Mesenchymal stem cell (in vitro differentiated cells and primary cell): Measurements from ENCODE around the gene SLC35B4.

ENCODE experiments used
- DNase-seq: peaks from one replicate; pipeline ENCODE4 v3.0.0-alpha.2; 2013
- H2AFZ ChIP-seq: one replicate; pipeline ENCODE4 v1.6.1; 2013; ENCODE audit warnings: low read depth, mild to moderate bottlenecking, control low read depth, inconsistent platforms, low read length, moderate library complexity
- H2AK5ac ChIP-seq: 2 replicates; pipeline ENCODE4 v1.6.1; 2013; ENCODE audit warnings: low read length, moderate library complexity, mild to moderate bottlenecking, inconsistent platforms; ENCODE audit not compliant: severe bottlenecking
- H2BK120ac ChIP-seq: one replicate; pipeline ENCODE4 v1.6.1; 2013; ENCODE audit warnings: low read depth, mild to moderate bottlenecking, inconsistent platforms, low read length, moderate library complexity
- H2BK12ac ChIP-seq, 2 experiments: one replicate each; pipeline ENCODE4 v1.6.1; 2013; ENCODE audit warnings: inconsistent platforms in 2 of 2, low read length in 2 of 2, mild to moderate bottlenecking in 2 of 2, moderate library complexity in 2 of 2, control low read depth in 1 of 2
- H2BK15ac ChIP-seq: one replicate; pipeline ENCODE4 v1.6.1; 2013; ENCODE audit warnings: mild to moderate bottlenecking, low read depth, inconsistent platforms; ENCODE audit not compliant: poor library complexity, severe bottlenecking
- H2BK5ac ChIP-seq: 2 replicates; pipeline ENCODE4 v1.6.1; 2013; ENCODE audit warnings: low read depth, mild to moderate bottlenecking, low read length, control low read depth, inconsistent platforms; ENCODE audit not compliant: poor library complexity, severe bottlenecking
- H3K14ac ChIP-seq, 2 experiments: one replicate each; pipeline ENCODE4 v1.6.1; 2013; ENCODE audit warnings: inconsistent platforms in 2 of 2, low read length in 2 of 2, control low read depth in 1 of 2, mild to moderate bottlenecking in 1 of 2, moderate library complexity in 1 of 2
- H3K18ac ChIP-seq, 2 experiments: one replicate each; pipeline ENCODE4 v1.6.1; 2013; ENCODE audit warnings: inconsistent platforms in 2 of 2, low read length in 2 of 2, control low read depth in 1 of 2, low read depth in 1 of 2, mild to moderate bottlenecking in 1 of 2
- H3K23ac ChIP-seq, 2 experiments: one replicate each; pipeline ENCODE4 v1.6.1; 2013; ENCODE audit warnings: inconsistent platforms in 2 of 2, low read length in 2 of 2, mild to moderate bottlenecking in 2 of 2, moderate library complexity in 2 of 2, control low read depth in 1 of 2
- H3K27ac ChIP-seq: 2 replicates; pipeline ENCODE4 v1.5.1; 2013; ENCODE audit warnings: mild to moderate bottlenecking, moderate library complexity, low read length, control low read depth, inconsistent platforms; ENCODE audit not compliant: poor library complexity, severe bottlenecking
- H3K27me3 ChIP-seq, 2 experiments: 2 replicates each; pipeline versions ENCODE4 v1.6.1 to v1.7.0; 2013; ENCODE audit warnings: low read length in 2 of 2, mild to moderate bottlenecking in 2 of 2, moderate library complexity in 2 of 2, control low read depth in 1 of 2, inconsistent platforms in 1 of 2; ENCODE audit not compliant: control insufficient read depth in 1 of 2, insufficient read depth in 1 of 2
- H3K36me3 ChIP-seq, 2 experiments: 2 replicates each; pipeline versions ENCODE4 v1.6.1 to v1.7.0; 2013; ENCODE audit warnings: low read length in 2 of 2, control low read depth in 1 of 2, inconsistent platforms in 1 of 2, low read depth in 1 of 2, mild to moderate bottlenecking in 1 of 2; ENCODE audit not compliant: insufficient read depth in 2 of 2, control insufficient read depth in 1 of 2
- H3K4ac ChIP-seq, 2 experiments: one replicate each; pipeline ENCODE4 v1.6.1; 2013; ENCODE audit warnings: inconsistent platforms in 2 of 2, low read length in 2 of 2, mild to moderate bottlenecking in 2 of 2, moderate library complexity in 2 of 2, control low read depth in 1 of 2, low read depth in 1 of 2
- H3K4me1 ChIP-seq: 2 replicates; pipeline ENCODE4 v1.6.1; 2013; ENCODE audit warnings: low read depth, low read length, control low read depth; ENCODE audit not compliant: control insufficient read depth, insufficient read depth
- H3K4me2 ChIP-seq: 2 replicates; pipeline ENCODE4 v1.6.1; 2013; ENCODE audit warnings: low read length, mild to moderate bottlenecking, inconsistent platforms; ENCODE audit not compliant: poor library complexity, severe bottlenecking
- H3K4me3 ChIP-seq, 2 experiments: 2 replicates each; pipeline versions ENCODE4 v1.5.1 to v1.7.0; 2013; ENCODE audit warnings: low read length in 2 of 2, mild to moderate bottlenecking in 2 of 2, control low read depth in 1 of 2, low read depth in 1 of 2; ENCODE audit not compliant: insufficient read depth in 1 of 2
- H3K79me1 ChIP-seq: replicated peaks from 2 replicates; pipeline ENCODE4 v1.6.1; 2013; ENCODE audit warnings: mild to moderate bottlenecking, control low read depth, low read length, inconsistent platforms; ENCODE audit not compliant: poor library complexity, severe bottlenecking
- H3K9ac ChIP-seq: 2 replicates; pipeline ENCODE4 v1.7.0; 2013; ENCODE audit warnings: mild to moderate bottlenecking, low read length, moderate library complexity
- H3K9me3 ChIP-seq: 2 replicates; pipeline ENCODE4 v1.7.0; 2013; ENCODE audit warnings: mild to moderate bottlenecking, low read length; ENCODE audit not compliant: control insufficient read depth
- H4K8ac ChIP-seq: one replicate; pipeline ENCODE4 v1.6.1; 2013; ENCODE audit warnings: inconsistent platforms, mild to moderate bottlenecking, low read length, moderate library complexity
- H4K91ac ChIP-seq: one replicate; pipeline ENCODE4 v1.6.1; 2013; ENCODE audit warnings: mild to moderate bottlenecking, low read length, inconsistent platforms
- WGBS: methylation state at CpG from one replicate; pipeline ENCODE4 v1.1.7; 2013; ENCODE audit warnings: mixed read lengths; 5-methylcytosine and 5-hydroxymethylcytosine counted together

SLC35B4 gene

DNA sequence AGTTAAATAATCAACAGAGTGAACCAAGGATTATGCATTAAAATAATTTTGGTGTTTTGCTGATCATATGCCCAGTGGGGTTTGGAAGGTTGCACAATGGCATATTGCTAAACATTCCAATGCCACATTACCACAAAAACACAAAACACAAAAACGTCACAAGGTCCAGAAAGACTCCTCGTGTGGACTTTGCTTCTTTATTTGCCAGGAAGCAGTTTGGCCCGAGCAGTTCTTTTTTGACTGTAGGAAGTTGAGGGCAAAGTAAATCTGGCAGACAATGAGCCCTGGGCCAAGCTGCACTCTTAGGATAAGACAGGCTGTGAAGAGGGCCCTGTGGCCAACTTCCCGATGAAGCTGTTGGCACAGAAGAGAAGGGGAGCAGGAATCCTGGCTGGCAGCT lies 39.2 kb upstream of the SLC35B4 start:
- no peak overlapping the region for H3K18ac ChIP-seq
- no peak overlapping the region for H3K4me2 ChIP-seq
- H3K79me1 ChIP-seq: no peaks in the 10 kb centered on the region
- H3K36me3 ChIP-seq: no peaks in the 10 kb centered on the region
- WGBS: 79% methylated on average over 4 of the region's 4 CpGs
- no peaks in the 10 kb centered on the region for H3K4me1 ChIP-seq
- H3K14ac ChIP-seq: no peak overlapping the region
- DNase-seq: no peak
- no peak overlapping the region for H2BK5ac ChIP-seq
- no peak overlapping the region for H2AFZ ChIP-seq
- no peaks in the 10 kb centered on the region for H3K9me3 ChIP-seq
- peak overlapping the region; percentile 67 for H3K9ac ChIP-seq
- H2BK120ac ChIP-seq: no peak overlapping the region
- no peak overlapping the region for H3K4me3 ChIP-seq
- no peak overlapping the region for H4K8ac ChIP-seq
- H2BK15ac ChIP-seq: no peak overlapping the region
- no peak overlapping the region for H2BK12ac ChIP-seq
- no peak overlapping the region for H2AK5ac ChIP-seq
- H4K91ac ChIP-seq: no peak overlapping the region
- no peak overlapping the region for H3K4ac ChIP-seq
- peaks cover 0 to 3% of the 10 kb centered on the region in 2 experiments for H3K27me3 ChIP-seq
- H3K27ac ChIP-seq: no peak overlapping the region
- H3K23ac ChIP-seq: no peak overlapping the region

- WGBS: 73% methylated on average over 7 of the region's 7 CpGs
- Histone ChIP-seq H2BK120ac (no peak overlapping the region), H3K9ac (no peak overlapping the region), H3K4me2 (no peak overlapping the region), H3K4me3 (no peak overlapping the region), H2BK12ac (no peak overlapping the region), H3K14ac (peak overlapping the region in 1 of 2 experiments; percentile 7), H4K91ac (no peak overlapping the region), H3K79me1 (no peaks in the 10 kb centered on the region), H3K18ac (no peak overlapping the region), H2AFZ (no peak overlapping the region), H3K4ac (no peak overlapping the region), H4K8ac (no peak overlapping the region), H3K9me3 (no peaks in the 10 kb centered on the region), H2AK5ac (no peak overlapping the region), H3K27ac (no peak overlapping the region), H2BK5ac (no peak overlapping the region), H3K23ac (no peak overlapping the region), H3K27me3 (peaks cover 0 to 3% of the 10 kb centered on the region in 2 experiments), H3K4me1 (no peaks in the 10 kb centered on the region), H2BK15ac (no peak overlapping the region), H3K36me3 (no peaks in the 10 kb centered on the region)
- DNase-seq: no peak
Observed at GRCh38 chr7:134355004-134355525, 38.3 kb upstream of the SLC35B4 start.

- no peaks in the 10 kb centered on the region for H3K79me1 ChIP-seq
- H2BK5ac ChIP-seq: no peak overlapping the region
- no peak overlapping the region for H2BK15ac ChIP-seq
- no peak overlapping the region for H3K14ac ChIP-seq
- no peak overlapping the region for H3K4me2 ChIP-seq
- H3K4ac ChIP-seq: no peak overlapping the region
- WGBS: 74% methylated on average over 4 of the region's 4 CpGs
- no peaks in the 10 kb centered on the region for H3K36me3 ChIP-seq
- no peak overlapping the region for H2BK12ac ChIP-seq
- H2AK5ac ChIP-seq: no peak overlapping the region
- H3K9me3 ChIP-seq: no peaks in the 10 kb centered on the region
- no peak overlapping the region for H3K4me3 ChIP-seq
- H3K23ac ChIP-seq: no peak overlapping the region
- no peak overlapping the region for H3K9ac ChIP-seq
- H2AFZ ChIP-seq: no peak overlapping the region
- H3K18ac ChIP-seq: no peak overlapping the region
- H4K8ac ChIP-seq: no peak overlapping the region
- no peak overlapping the region for H4K91ac ChIP-seq
- peaks cover 0 to 3% of the 10 kb centered on the region in 2 experiments for H3K27me3 ChIP-seq
- H3K27ac ChIP-seq: no peak overlapping the region
- H3K4me1 ChIP-seq: no peaks in the 10 kb centered on the region
- H2BK120ac ChIP-seq: no peak overlapping the region
- DNase-seq: no peak
Observed at GRCh38 chr7:134353411-134353810, 36.7 kb upstream of the SLC35B4 start.

- H3K4ac ChIP-seq: no peak overlapping the region
- H3K36me3 ChIP-seq: no peaks in the 10 kb centered on the region
- no peak overlapping the region for H2AK5ac ChIP-seq
- H3K18ac ChIP-seq: no peak overlapping the region
- no peak overlapping the region for H4K91ac ChIP-seq
- H3K9me3 ChIP-seq: no peaks in the 10 kb centered on the region
- H2BK15ac ChIP-seq: no peak overlapping the region
- no peak overlapping the region for H3K14ac ChIP-seq
- no peak overlapping the region for H2AFZ ChIP-seq
- H3K79me1 ChIP-seq: no peaks in the 10 kb centered on the region
- H2BK5ac ChIP-seq: no peak overlapping the region
- no peak for DNase-seq
- no peak overlapping the region for H3K23ac ChIP-seq
- no peak overlapping the region for H4K8ac ChIP-seq
- no peak overlapping the region for H3K9ac ChIP-seq
- no peak overlapping the region for H3K27ac ChIP-seq
- H3K4me2 ChIP-seq: no peak overlapping the region
- H3K4me1 ChIP-seq: no peaks in the 10 kb centered on the region
- H2BK12ac ChIP-seq: no peak overlapping the region
- H3K4me3 ChIP-seq: no peak overlapping the region
- peaks cover 3 to 9% of the 10 kb centered on the region in 2 experiments for H3K27me3 ChIP-seq
- no peak overlapping the region for H2BK120ac ChIP-seq
- 50% methylated on average over 5 of the region's 7 CpGs for WGBS
Observed at GRCh38 chr7:134351424-134351823, 34.7 kb upstream of the SLC35B4 start.
